GM19468 (cell line): ENCODE data around the gene DMBT1.
"Not testable (repeated sequence)": the region's sequence is repeated elsewhere in the genome, so short reads cannot be mapped to it uniquely, and the experiment has no call there.

Experiments used
- ATAC-seq: cut with Tn5 transposase; IDR thresholded peaks from one replicate; pipeline ENCODE4 v1.9.1; 2021; ENCODE audit warnings: mild to moderate bottlenecking, moderate library complexity, moderate number of reproducible peaks; ENCODE audit not compliant: unreplicated experiment; ENCODE audit errors: extremely low read depth

DMBT1 gene

DNA sequence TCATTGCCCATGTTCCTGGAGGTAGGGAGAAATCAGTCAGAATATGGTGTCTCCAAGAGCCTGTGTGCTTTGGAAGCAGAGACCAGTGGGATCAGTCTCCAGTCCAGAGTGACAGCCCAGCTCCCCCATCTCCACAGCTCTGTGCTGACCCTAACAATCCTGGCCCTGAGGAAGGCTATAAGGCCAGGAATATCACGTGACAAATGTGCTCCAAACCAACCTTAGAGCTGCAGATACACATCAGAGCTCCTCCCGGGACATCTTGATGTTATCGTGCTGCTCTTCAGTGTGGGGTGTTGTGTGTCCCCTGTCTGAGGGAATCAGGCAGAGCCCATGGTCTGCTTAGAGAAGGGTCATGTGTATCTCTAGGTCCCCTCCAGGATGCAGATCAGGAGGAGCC lies 15.2 kb downstream of the DMBT1 start:
- ATAC-seq: no peak

DNA sequence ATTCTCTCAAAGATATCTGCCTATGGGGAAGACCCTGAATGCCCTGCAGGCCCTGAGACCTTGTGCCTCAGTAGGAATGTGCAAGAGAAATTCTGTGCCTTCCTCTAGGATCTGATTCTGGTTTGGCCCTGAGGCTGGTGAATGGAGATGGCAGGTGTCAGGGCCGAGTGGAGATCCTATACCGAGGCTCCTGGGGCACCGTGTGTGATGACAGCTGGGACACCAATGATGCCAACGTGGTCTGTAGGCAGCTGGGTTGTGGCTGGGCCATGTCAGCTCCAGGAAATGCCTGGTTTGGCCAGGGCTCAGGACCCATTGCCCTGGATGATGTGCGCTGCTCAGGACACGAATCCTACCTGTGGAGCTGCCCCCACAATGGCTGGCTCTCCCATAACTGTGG lies 15.7 kb downstream of the DMBT1 start:
- no peak for ATAC-seq

DNA sequence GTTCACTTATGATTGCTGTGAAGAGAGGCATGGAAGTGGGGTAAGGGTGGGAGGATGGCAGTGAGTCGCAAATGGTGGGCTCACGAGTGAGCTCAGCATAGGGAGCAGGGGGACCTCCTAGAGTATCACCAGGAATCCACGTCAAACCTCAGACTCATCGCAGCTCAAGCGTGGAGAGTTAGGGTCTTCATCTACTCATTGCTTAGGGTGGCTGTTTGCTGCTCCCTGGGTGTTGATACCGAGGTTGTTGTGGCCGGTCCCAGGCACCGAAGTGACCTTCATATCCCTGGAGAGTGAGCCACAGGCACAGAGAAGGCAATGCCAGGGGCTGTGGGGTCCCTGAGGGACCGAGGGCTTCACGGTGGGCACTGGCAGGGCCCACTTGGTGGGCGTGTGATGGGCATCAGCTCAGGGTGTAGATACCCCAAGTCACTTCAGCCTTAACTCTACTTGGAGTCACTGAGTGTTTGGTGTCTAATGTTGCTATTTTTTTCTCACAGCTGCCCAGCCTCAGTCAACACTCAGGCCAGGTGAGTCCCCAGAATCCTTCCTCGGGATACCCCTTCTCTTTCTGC lies 16.8 kb downstream of the DMBT1 start:
- ATAC-seq: no peak

DNA sequence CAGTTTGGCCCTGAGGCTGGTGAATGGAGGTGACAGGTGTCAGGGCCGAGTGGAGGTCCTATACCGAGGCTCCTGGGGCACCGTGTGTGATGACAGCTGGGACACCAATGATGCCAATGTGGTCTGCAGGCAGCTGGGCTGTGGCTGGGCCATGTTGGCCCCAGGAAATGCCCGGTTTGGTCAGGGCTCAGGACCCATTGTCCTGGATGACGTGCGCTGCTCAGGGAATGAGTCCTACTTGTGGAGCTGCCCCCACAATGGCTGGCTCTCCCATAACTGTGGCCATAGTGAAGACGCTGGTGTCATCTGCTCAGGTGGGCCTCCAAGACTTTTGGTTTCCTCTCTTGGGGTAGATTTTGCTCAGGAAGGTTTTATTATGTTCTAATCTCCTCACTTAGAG lies 25.5 kb downstream of the DMBT1 start:
- not testable (repeated sequence) for ATAC-seq

DNA sequence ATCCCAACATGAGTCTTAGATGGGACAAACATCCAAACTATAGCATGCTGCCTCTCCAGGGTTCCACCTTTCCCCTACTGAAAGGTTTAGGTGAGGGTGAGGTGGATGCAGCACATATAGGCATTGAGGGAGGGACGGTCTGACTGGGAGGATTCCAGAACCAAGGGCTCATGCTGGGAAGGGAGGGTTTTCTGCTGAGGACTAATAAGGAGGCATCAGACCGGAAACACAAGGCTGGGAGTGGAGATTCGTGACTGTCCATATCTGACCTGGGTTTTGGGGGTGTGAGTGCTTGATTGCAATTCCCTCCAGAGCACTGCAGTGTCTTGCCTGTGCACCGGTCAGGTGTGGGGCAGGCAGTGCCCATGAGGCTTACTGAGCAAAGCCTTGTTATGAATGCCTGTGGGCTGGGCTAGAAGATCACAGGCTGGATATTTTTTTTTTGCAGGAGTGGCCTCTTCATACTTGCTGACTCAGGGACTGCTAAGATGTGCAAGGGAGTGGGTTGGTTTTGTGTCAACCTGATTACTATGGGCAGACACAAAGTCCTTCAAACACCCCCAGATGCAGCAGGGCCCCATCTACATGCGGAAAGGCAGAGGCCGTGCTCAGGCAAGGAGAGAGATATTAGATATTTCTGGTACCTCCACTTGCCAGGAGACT lies 26.7 kb downstream of the DMBT1 start:
- ATAC-seq: no peak

DNA sequence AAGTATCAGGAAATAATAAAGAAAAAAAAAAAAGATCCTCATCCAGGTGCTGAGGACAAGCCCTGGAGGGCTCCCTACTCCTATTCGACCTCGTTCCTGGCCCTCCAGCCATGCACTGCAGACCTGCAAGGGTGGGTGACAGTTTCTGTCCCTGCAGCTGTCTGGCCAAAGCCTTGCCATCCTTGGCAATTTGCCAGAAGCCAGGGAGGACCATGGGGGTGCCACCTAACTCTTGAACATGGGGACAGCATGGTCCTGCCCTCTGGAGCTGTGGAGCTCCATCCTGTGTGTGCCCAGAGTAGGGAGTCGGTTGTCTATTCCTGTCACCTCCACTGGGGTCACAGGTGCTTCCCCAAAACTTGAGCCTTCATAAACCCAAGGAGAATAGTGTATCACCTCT lies 27.8 kb downstream of the DMBT1 start:
- ATAC-seq: no peak

DNA sequence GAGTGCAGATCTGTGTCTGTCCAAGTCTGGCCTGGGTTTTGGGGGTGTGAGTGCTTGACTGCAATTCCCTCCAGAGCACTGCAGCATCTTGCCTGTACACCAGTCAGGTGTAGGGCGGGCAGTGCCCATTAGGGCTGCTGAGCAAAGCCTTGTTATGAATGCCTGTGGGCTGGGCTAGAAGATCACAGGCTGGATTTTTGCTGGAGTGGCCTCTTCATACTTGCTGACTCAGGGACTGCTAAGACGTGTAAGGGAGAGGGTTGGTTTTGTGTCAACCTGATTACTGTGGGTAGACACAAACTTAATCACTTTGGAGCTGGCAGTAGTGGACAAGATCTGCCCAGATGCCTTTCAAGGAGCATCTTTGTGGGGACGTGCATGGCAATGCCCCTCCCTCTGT lies 29.6 kb downstream of the DMBT1 start:
- no peak for ATAC-seq

DNA sequence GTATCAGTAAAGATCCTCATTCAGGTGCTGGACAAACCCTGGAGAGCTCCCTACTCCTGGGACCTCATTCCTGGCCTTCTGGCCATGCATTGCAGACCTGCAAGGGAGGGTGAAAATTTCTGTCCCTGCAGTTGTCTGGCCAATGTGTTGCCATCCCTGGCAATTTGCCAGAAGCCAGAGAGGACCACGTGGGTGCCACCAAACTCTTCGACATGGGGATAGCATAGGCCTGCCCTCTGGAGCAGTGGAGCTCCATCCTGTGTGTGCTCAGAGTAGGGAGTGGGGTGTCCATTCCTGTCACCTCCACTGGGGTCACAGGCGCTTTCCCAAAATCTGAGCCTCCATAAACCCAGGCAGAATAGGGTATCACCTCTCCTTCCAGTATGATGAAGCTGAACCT lies 31.2 kb downstream of the DMBT1 start:
- ATAC-seq: no peak

DNA sequence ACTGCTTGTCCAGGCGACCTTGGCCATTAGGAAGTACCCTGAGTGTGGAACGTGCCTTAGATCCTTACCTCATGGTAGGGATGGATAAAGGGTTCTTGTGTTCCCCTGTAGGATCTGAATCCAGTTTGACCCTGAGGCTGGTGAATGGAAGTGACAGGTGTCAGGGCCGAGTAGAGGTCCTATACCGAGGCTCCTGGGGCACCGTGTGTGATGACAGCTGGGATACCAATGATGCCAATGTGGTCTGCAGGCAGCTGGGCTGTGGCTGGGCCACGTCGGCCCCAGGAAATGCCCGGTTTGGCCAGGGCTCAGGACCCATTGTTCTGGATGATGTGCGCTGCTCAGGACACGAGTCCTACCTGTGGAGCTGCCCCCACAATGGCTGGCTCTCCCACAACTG lies 31.6 kb downstream of the DMBT1 start:
- no peak for ATAC-seq

DNA sequence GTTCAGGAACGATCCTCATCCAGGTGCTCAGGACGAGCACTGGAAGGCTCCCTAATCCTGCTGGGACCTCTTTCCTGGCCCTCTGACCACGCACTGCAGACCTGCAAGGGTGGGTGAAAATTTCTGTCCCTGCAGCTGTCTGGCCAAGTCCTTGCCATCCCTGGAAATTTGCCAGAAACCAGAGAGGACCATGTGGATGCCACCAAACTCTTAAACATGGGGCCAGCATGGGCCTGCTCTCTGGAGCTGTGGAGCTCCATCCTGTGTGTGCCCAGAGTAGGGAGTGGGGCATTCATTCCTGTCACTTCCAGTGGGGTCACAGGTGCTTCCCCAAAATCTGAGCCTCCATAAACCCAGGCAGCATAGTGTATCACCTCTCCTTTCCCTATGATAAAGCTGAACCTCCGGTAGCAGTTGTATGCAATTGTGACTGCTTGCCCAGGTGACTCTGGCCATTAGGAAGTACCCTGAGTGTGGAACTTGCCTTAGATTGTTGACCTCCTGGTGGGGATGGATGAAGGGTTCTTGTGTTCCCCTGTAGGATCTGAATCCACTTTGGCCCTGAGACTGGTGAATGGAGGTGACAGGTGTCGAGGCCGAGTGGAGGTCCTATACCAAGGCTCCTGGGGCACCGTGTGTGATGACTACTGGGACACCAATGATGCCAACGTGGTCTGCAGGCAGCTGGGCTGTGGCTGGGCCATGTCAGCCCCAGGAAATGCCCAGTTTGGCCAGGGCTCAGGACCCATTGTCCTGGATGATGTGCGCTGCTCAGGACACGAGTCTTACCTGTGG lies 57.1 kb downstream of the DMBT1 start:
- no peak for ATAC-seq

DNA sequence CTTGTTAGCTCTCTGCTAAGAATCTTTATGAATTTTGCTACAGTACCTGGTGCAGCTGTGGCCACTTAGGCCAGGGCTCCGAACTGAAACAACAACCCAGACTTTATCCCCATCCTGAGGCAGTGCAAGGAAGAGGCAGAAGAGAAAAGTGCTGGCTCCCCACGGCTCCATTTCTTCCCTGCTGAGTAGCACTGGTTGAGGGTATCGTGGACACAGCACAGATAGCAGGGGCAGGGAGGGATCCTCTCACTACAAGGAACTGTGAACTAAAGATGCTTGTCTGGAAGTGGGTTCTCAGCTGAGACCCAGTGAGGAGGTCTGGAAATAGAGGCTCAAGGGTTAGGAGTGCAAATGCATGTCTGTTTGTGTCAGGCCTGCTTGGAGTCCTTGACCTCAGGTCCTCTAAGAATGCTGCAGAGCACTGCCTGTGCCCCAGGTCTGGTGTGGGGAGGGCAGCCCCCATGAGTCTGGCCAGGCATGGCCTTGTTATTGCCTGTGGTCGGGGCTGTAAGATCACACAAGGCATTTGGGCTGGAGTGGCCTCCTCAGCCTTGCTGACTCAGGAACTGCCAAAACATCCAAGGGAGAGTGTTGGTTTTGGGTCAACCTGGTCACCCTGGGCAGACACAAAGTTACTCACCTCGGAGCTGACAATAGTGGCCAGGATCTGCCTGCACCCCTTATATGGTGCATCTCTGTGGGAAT lies 58.1 kb downstream of the DMBT1 start:
- no peak for ATAC-seq

DNA sequence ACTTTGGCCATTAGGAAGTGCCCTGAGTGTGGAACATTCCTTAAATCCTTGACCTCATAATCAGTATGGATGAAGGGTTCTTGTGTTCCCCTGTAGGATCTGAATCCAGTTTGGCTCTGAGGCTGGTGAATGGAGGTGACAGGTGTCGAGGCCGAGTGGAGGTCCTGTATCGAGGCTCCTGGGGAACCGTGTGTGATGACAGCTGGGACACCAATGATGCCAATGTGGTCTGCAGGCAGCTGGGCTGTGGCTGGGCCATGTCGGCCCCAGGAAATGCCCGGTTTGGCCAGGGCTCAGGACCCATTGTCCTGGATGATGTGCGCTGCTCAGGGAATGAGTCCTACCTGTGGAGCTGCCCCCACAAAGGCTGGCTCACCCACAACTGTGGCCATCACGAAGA lies 60.4 kb downstream of the DMBT1 start:
- ATAC-seq: not testable (repeated sequence)

DNA sequence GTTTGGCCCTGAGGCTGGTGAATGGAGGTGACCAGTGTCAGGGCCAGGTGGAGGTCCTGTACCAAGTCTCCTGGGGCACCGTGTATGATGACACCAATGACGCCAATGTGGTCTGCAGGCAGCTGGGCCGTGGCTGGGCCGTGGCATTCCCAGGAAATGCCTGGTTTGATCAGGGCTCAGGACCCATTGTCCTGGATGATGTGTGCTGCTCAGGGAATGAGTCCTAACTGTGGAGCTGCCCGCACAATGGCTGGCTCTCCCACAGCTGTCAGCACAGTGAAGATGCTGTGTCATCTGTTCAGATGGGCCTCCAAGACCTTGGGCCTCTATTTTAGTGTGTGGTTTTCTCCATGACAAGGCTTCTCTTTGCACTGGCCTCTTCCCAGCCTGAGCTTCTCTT lies 64.0 kb downstream of the DMBT1 start:
- no peak for ATAC-seq

DNA sequence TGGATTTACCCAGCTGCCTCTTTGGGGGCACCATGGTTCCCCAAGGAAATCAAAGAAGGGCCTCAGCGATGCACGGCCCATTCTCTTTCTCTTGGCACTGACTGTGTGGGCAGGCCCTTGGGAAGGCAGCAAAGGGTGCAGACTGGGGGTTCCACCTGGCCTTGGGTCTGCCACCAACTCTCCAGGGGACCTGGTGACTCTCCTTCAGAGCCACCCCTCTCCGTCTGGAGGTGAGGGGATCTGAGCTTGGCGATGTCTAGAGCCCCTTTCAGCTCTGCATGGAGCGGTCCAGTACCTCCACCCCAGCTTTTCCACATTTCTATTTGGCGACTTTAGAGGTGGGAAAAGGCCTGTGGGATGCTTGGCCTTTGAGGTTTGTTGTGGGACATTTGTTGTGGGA lies 70.0 kb downstream of the DMBT1 start:
- ATAC-seq: no peak

DNA sequence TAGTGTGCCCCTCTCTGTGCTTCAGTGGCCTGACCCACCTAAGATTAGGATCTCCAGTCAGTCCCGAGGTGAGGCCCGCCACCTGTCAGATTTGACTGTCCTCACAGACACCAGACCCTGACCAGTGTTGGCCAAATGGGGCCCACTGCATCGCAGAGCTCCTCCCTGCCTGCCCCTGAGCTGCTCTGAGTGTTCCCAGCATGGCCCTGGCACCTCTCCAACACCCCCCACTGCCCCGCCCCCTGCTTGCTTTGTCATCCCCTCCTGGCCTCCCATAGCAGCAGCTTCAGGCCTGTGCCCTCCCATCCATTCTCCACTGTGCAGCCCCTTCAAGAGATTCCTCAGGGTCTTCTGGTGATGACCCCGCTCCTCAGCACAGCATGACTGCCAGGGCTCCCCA lies 71.5 kb downstream of the DMBT1 start:
- ATAC-seq: no peak

DNA sequence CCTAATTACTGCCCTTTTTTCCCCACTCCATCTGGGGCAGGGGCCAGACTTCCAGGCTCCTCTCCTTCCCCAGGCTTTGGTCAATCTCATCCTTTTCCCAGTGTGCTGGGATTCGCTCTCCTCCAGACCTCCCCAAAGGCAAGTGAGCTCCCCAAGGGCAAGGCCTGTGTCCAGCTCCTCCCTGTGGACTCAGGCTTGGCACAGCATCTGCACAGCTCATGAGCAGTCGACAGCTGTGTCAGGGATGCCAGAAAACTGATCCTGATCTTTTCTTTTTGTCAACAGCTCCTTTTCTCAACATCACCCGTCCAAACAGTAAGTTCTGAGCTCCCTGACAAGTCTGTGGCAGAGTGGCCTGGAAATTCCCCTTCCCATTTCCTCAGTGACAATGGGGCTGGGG lies 72.0 kb downstream of the DMBT1 start:
- ATAC-seq: no peak

DNA sequence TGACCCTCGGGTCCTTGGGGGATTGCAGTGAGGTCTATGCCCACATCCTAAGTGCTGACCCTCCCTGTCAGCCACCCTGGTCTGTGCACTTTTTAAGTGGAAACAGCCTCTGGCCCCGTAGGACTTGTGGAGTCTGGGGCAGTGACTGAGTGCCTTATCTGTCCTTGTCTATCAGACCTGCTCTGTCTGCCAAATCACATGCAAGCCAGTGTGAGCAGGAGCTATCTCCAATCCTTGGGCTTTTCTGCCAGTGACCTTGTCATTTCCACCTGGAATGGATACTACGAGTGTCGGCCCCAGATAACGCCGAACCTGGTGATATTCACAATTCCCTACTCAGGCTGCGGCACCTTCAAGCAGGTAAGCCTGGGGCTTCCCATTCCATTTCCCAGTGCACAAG lies 76.4 kb downstream of the DMBT1 start:
- no peak for ATAC-seq

DNA sequence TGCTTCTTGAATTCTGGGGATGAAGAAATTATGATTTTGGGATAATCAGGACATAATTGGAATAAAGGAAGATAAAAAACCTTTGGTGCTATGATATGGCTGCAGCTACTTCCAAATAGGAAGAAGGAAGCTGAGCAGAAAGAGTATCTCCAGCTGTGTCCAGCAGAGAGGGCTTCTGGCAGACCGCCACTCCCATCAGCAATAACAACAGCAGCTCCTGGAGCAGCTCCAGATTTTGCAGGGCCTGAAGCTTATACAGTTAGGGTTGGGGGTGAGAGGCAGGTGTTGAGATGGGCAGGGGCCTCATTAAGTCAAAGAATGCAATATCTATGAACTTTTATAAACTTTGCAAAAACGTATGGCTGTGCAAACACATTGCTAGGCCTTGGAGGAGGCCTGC lies 76.8 kb downstream of the DMBT1 start:
- ATAC-seq: no peak

DNA sequence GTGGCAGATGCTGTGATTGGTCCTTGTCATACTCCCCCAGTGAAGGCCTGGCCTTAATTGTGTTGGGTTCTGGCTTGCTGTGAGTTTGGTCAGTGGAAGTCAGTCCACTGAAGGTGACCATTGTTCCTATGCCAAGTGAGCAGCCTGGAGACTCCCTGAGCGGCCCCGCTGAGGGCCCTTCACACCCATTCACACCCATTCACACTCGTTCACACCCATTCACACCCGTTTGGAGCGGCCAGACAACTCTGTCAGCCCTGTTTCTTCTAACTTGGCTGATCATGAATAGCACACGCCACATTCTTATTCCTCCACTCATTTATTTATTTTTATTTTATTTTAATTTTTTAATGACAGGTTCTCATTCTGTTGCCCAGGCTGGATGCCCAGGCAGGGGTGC lies 77.6 kb downstream of the DMBT1 start:
- ATAC-seq: no peak

DNA sequence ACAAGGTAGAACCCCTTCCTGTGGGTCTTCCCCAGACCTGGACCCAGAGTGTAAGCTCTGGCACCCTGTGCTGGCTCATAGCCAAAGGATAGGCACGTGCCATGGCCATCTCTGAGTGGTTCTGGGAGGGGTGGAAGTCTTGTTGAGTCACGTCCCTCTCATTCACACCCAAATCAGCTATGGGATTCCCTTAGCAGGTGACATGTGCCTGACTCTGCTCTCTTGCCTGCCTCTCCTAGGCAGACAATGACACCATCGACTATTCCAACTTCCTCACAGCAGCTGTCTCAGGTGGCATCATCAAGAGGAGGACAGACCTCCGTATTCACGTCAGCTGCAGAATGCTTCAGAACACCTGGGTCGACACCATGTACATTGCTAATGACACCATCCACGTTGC lies 79.2 kb downstream of the DMBT1 start:
- no peak for ATAC-seq

DNA sequence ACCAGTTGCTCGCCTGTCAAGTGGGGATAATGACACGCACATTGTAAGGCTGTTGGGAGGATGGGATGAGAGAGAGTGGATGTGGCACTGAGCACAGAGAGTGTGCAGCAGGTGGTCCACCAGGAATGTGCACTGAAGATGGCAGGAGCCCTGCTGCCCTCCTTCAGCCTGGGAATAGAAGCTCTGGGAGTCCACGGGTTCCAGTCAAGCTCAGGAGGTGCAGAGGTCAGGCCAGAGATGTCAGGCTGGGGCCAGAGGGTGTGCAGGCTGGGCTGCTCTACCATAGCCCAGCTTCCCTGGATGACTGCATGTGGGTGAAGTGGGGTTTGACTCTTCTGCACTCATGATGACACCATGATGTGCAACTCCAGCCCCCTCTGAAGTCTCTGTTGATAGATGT lies 80.4 kb downstream of the DMBT1 start:
- no peak for ATAC-seq
